HG03039 (cell line): ENCODE data around the gene KDM1B.
"Not testable (repeated sequence)": the region's sequence is repeated elsewhere in the genome, so short reads cannot be mapped to it uniquely, and the experiment has no call there.

Experiments used
- ATAC-seq: cut with Tn5 transposase; IDR thresholded peaks from one replicate; pipeline ENCODE4 v1.9.1; 2021; ENCODE audit warnings: mild to moderate bottlenecking, moderate library complexity; ENCODE audit not compliant: unreplicated experiment

Gene KDM1B

GRCh38 chr6:18186033-18186432, 30.8 kb downstream of the KDM1B start:
- no peak for ATAC-seq

GRCh38 chr6:18186540-18187250, 31.5 kb downstream of the KDM1B start:
- ATAC-seq = no peak

- no peak for ATAC-seq
Observed at GRCh38 chr6:18187701-18188100, 32.5 kb downstream of the KDM1B start.

- ATAC-seq = no peak
Observed at GRCh38 chr6:18189196-18189595, 34.0 kb downstream of the KDM1B start.

GRCh38 chr6:18192026-18192425, 36.8 kb downstream of the KDM1B start:
- ATAC-seq = no peak

GRCh38 chr6:18203786-18204185, 48.6 kb downstream of the KDM1B start:
- ATAC-seq = no peak

- no peak for ATAC-seq
Observed at GRCh38 chr6:18204691-18205090, 49.5 kb downstream of the KDM1B start.

GRCh38 chr6:18206591-18206990, 51.4 kb downstream of the KDM1B start:
- no peak for ATAC-seq

GRCh38 chr6:18207438-18207837, 52.2 kb downstream of the KDM1B start:
- ATAC-seq = no peak

- ATAC-seq = no peak
Observed at GRCh38 chr6:18207949-18208348, 52.7 kb downstream of the KDM1B start.

- not testable (repeated sequence) for ATAC-seq
Observed at GRCh38 chr6:18208778-18209177, 53.6 kb downstream of the KDM1B start.

GRCh38 chr6:18209539-18210197, 54.4 kb downstream of the KDM1B start:
- no peak for ATAC-seq

GRCh38 chr6:18210707-18211106, 55.5 kb downstream of the KDM1B start:
- no peak for ATAC-seq

- ATAC-seq = peak; percentile 98
Observed at GRCh38 chr6:18211338-18211737, 56.1 kb downstream of the KDM1B start.

GRCh38 chr6:18212231-18212630, 57.0 kb downstream of the KDM1B start:
- no peak for ATAC-seq

- no peak for ATAC-seq
Observed at GRCh38 chr6:18213439-18213838, 58.2 kb downstream of the KDM1B start.

GRCh38 chr6:18214003-18214402, 58.8 kb downstream of the KDM1B start:
- ATAC-seq = no peak

GRCh38 chr6:18215436-18215835, 60.2 kb downstream of the KDM1B start:
- no peak for ATAC-seq

- ATAC-seq = no peak
Observed at GRCh38 chr6:18216411-18216810, 61.2 kb downstream of the KDM1B start.

- no peak for ATAC-seq
Observed at GRCh38 chr6:18218233-18218632, 63.0 kb downstream of the KDM1B start.

- no peak for ATAC-seq
Observed at GRCh38 chr6:18219591-18219990, 64.4 kb downstream of the KDM1B start.

- ATAC-seq = no peak
Observed at GRCh38 chr6:18221288-18221615, 66.0 kb downstream of the KDM1B start.
